Astrocyte (in vitro differentiated cells and primary cell): ENCODE results near the gene ZNF880. TPM values are rescaled to one million over a fixed set of nuclear protein-coding genes. Genes with fewer than 3 reads are reported as not detected.

Source experiments
- DNase-seq: peaks from one replicate; pipeline ENCODE4 v3.0.0-alpha.2; 2010; ENCODE audit warnings: low read depth
- FAIRE-seq: peaks from 2 replicates; lab custom pipeline; 2011; peaks lifted over from hg19 to GRCh38; lab: Jason Lieb, UNC
- H2AFZ ChIP-seq: 2 replicates; pipeline ENCODE4 v1.6.0; 2012; ENCODE audit warnings: low read depth, low read length, inconsistent platforms
- H3K27ac ChIP-seq: 2 replicates; pipeline ENCODE4 v1.5.1; 2011; ENCODE audit warnings: low read depth, low read length, inconsistent platforms
- H3K27me3 ChIP-seq: 2 replicates; pipeline ENCODE4 v1.6.0; 2011; ENCODE audit warnings: low read length, inconsistent platforms; ENCODE audit not compliant: insufficient read depth
- H3K36me3 ChIP-seq: 2 replicates; pipeline ENCODE4 v1.5.1; 2011; ENCODE audit warnings: low read length, inconsistent platforms; ENCODE audit not compliant: insufficient read depth
- H3K4me1 ChIP-seq: 2 replicates; pipeline ENCODE4 v1.5.1; 2011; ENCODE audit warnings: low read length, inconsistent platforms; ENCODE audit not compliant: insufficient read depth
- H3K4me2 ChIP-seq: 2 replicates; pipeline ENCODE4 v1.6.0; 2012; ENCODE audit warnings: low read length, inconsistent platforms
- H3K4me3 ChIP-seq: 2 replicates; pipeline ENCODE4 v1.5.1; 2011; ENCODE audit warnings: low read depth, mild to moderate bottlenecking, low read length, inconsistent platforms; ENCODE audit not compliant: insufficient read depth
- H3K79me2 ChIP-seq: 2 replicates; pipeline ENCODE4 v1.6.0; 2012; ENCODE audit warnings: mild to moderate bottlenecking, low read length, inconsistent platforms; ENCODE audit not compliant: insufficient read depth
- H3K9ac ChIP-seq: 2 replicates; pipeline ENCODE4 v1.6.0; 2012; ENCODE audit warnings: mild to moderate bottlenecking, low read length, inconsistent platforms
- H3K9me3 ChIP-seq: 2 replicates; pipeline ENCODE4 v1.5.1; 2012; ENCODE audit warnings: low read depth, mild to moderate bottlenecking, low read length, inconsistent platforms; ENCODE audit not compliant: insufficient read depth
- H4K20me1 ChIP-seq: 2 replicates; pipeline ENCODE4 v1.6.0; 2012; ENCODE audit warnings: low read length, inconsistent platforms; ENCODE audit not compliant: insufficient read depth
- H3K27ac Mint-ChIP-seq: one replicate; pipeline ENCODE4 v1.8.0; 2021; ENCODE audit warnings: mild to moderate bottlenecking, mixed read lengths; ENCODE audit not compliant: unreplicated experiment
- H3K27me3 Mint-ChIP-seq: one replicate; pipeline ENCODE4 v1.8.0; 2021; ENCODE audit warnings: low read depth, mixed read lengths; ENCODE audit not compliant: unreplicated experiment
- H3K36me3 Mint-ChIP-seq: one replicate; pipeline ENCODE4 v1.8.0; 2021; ENCODE audit warnings: low read depth, mixed read lengths; ENCODE audit not compliant: unreplicated experiment
- H3K4me1 Mint-ChIP-seq: one replicate; pipeline ENCODE4 v1.8.0; 2021; ENCODE audit warnings: low read depth, mixed read lengths; ENCODE audit not compliant: unreplicated experiment
- H3K4me3 Mint-ChIP-seq: one replicate; pipeline ENCODE4 v1.8.0; 2021; ENCODE audit warnings: mild to moderate bottlenecking, moderate library complexity, mixed read lengths; ENCODE audit not compliant: unreplicated experiment
- H3K9me3 Mint-ChIP-seq: one replicate; pipeline ENCODE4 v1.8.0; 2021; ENCODE audit warnings: mild to moderate bottlenecking, mixed read lengths; ENCODE audit not compliant: unreplicated experiment
- CTCF ChIP-seq: IDR thresholded peaks from 2 replicates; pipeline ENCODE4 v1.5.1; 2011; ENCODE audit warnings: low read depth, mild to moderate bottlenecking, inconsistent platforms, low read length, moderate library complexity; ENCODE audit not compliant: insufficient read depth
- EZH2 ChIP-seq: IDR thresholded peaks from 2 replicates; pipeline ENCODE4 v1.6.1; 2012; ENCODE audit warnings: mild to moderate bottlenecking, low read length, inconsistent platforms; ENCODE audit not compliant: insufficient read depth
- total RNA-seq: library from RNA; stranded (reverse); gene quantifications from 2 replicates; pipeline ENCODE4 v1.2.1, GENCODE V29; 2021

Gene ZNF880
- total RNA-seq, 1 donor from 2014 or later, result 11.0 TPM

DNA sequence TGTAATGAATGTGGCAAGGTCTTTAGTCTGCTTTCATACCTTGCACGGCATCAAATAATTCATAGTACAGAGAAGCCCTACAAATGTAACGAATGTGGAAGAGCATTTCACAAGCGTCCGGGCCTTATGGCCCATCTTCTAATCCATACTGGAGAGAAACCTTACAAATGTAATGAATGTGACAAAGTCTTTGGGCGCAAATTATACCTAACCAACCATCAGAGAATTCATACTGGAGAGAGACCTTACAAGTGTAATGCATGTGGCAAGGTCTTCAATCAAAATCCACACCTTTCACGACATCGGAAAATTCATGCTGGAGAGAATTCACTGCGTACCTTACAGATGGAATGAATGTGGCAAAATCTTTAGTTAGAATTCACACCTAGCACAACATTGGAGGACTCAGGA lies 3.3 kb upstream of the ZNF880 start:
- no peaks in the 10 kb centered on the region for H3K27me3 Mint-ChIP-seq
- H3K9me3 Mint-ChIP-seq, result peaks cover 67% of the 10 kb centered on the region
- no peak for FAIRE-seq
- Histone ChIP-seq H4K20me1 (no peaks in the 10 kb centered on the region), H3K9me3 (peaks cover 37% of the 10 kb centered on the region), H3K4me1 (no peaks in the 10 kb centered on the region), H3K36me3 (no peaks in the 10 kb centered on the region), H2AFZ (no peak overlapping the region), H3K27ac (no peak overlapping the region), H3K9ac (no peak overlapping the region), H3K79me2 (peaks cover 9% of the 10 kb centered on the region), H3K27me3 (no peaks in the 10 kb centered on the region), H3K4me3 (no peak overlapping the region), H3K4me2 (no peak overlapping the region)
- TF ChIP-seq CTCF (no peak), EZH2 (no peak)
- H3K36me3 Mint-ChIP-seq, result peaks cover 58% of the 10 kb centered on the region
- H3K4me3 Mint-ChIP-seq, result no peak overlapping the region
- no peak overlapping the region for H3K27ac Mint-ChIP-seq
- H3K4me1 Mint-ChIP-seq, result no peaks in the 10 kb centered on the region
- DNase-seq, result no peak

GRCh38 chr19:52370341-52370710 lies 603 bp downstream of the ZNF880 start:
- DNase-seq (no peak), FAIRE-seq (no peak)
- peak overlapping the region; percentile 95 for H3K9ac ChIP-seq
- no peaks in the 10 kb centered on the region for H3K4me1 ChIP-seq
- peaks cover 54% of the 10 kb centered on the region for H3K9me3 Mint-ChIP-seq
- peaks cover 54% of the 10 kb centered on the region for H3K36me3 Mint-ChIP-seq
- peaks cover 24% of the 10 kb centered on the region for H3K9me3 ChIP-seq
- no peaks in the 10 kb centered on the region for H3K4me1 Mint-ChIP-seq
- peak overlapping the region; percentile 99 for H3K27ac Mint-ChIP-seq
- H3K4me3 Mint-ChIP-seq, result peak overlapping the region; percentile 89
- peaks cover 11% of the 10 kb centered on the region for H3K36me3 ChIP-seq
- peak overlapping the region; percentile 74 for H2AFZ ChIP-seq
- peak overlapping the region; percentile 98 for H3K27ac ChIP-seq
- no peaks in the 10 kb centered on the region for H4K20me1 ChIP-seq
- H3K4me3 ChIP-seq, result peak overlapping the region; percentile 96
- TF ChIP-seq CTCF (no peak), EZH2 (no peak)
- peak overlapping the region; percentile 92 for H3K4me2 ChIP-seq
- H3K27me3 Mint-ChIP-seq, result no peaks in the 10 kb centered on the region
- H3K27me3 ChIP-seq, result no peaks in the 10 kb centered on the region
- peaks cover 12% of the 10 kb centered on the region for H3K79me2 ChIP-seq

DNA sequence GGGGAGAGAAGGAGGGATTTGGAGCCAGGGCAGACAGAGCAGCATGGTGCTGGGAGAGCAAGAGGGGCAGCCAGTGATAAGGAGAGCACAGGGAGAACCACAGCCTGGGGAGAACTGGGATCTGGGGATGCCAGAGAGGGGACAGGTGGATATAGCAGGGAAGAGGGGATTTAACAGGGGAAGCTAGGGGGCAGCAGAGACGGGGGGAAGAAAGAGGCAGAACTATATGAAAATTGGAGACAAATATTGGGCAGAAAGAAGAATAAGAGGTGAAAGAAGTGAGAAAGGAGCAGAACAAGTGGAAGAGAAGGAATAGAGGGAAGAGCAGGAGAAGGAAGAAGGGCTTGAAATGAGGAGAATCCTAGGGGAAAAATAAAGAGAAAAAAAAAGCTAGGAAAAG lies 21.4 kb downstream of the ZNF880 start:
- H3K4me3 ChIP-seq, result no peak overlapping the region
- H3K4me1 Mint-ChIP-seq, result no peaks in the 10 kb centered on the region
- no peak overlapping the region for H3K9ac ChIP-seq

More for the DNA sequence above, 21.4 kb downstream of the ZNF880 start:
- Mint-ChIP-seq H3K36me3 (peaks cover 27% of the 10 kb centered on the region), H3K4me3 (no peak overlapping the region), H3K27me3 (no peaks in the 10 kb centered on the region), H3K9me3 (peaks cover 41% of the 10 kb centered on the region), H3K27ac (no peak overlapping the region)
- TF ChIP-seq EZH2 (no peak), CTCF (no peak)
- no peak overlapping the region for H3K27ac ChIP-seq
- no peaks in the 10 kb centered on the region for H3K36me3 ChIP-seq
- no peaks in the 10 kb centered on the region for H4K20me1 ChIP-seq
- no peak overlapping the region for H2AFZ ChIP-seq
- peaks cover 32% of the 10 kb centered on the region for H3K9me3 ChIP-seq
- H3K79me2 ChIP-seq, result peaks cover 3% of the 10 kb centered on the region
- no peak overlapping the region for H3K4me2 ChIP-seq
- FAIRE-seq (no peak), DNase-seq (no peak)
- H3K27me3 ChIP-seq, result no peaks in the 10 kb centered on the region
- no peaks in the 10 kb centered on the region for H3K4me1 ChIP-seq
